ENCODE measurements around the gene SIPA1.
A peak's percentile ranks its signal among the peaks of the same experiment; 100 is the strongest.

Gene SIPA1

DNA sequence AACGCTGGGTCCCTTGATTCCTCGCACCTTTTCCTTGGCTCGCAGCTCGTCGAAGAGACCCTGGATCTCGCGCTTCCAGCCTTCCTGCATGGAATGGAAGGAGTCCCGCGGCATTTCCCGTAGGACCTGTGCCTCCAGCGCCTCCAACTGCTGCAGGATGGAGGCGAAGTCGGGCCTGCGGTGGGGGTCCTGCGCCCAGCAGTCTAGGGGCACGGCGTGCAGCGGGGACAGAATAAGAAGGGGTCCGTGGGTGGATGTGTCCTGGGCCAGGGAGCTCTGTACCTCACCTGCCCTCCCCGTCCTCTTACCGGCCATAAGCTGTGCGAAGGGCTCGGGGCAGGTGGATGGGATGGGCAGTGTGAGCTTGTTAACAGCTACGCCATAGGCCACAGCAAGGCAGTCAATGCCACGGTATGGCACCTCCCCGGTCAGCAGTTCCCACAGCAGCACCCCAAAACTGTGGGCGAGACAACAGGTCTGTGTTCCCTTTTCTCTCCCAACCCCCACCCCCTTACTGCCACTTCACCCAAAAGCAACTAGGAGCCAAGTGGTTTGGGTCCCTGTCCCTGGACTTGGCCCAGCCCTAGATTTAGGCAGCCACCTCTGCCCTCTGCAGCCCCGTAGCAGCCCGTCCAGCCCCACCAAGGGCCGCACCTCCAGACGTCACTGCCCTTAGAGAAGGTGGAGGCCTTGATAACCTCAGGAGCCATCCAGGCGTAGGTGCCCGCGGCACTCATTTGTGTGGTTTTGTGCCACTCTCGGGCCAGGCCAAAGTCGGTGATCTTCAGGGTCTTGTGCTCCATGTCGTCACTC, 30.1 kb upstream of the SIPA1 start:
- DNase-seq (ENCODE audit: low read depth) = no peak

- DNase-seq (ENCODE audit: low read depth) = no peak
Measured at GRCh38 chr11:65609229-65609628, 28.7 kb upstream of the SIPA1 start.

- DNase-seq (ENCODE audit: low read depth) = no peak
Measured at GRCh38 chr11:65609665-65610064, 28.2 kb upstream of the SIPA1 start.

DNA sequence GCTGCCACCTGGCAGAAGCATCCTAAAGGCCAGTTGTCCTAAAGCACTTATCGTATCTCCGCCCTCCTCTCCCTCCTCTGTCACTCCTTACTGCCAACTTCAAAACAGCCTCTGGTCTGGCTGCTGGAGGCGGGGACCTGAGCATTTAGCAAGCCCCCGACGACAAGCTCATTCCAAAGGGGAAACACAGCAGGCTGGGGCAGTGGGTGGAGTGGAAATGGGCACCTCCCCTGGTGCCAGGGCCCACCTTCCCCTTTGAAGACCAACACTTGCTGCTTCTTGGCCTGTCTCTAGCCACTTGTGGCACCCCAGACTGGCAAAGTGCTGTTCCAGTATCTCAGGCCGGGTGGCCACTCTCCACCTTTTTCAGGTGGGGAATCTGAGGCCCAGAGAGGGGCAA, 27.5 kb upstream of the SIPA1 start:
- DNase-seq (ENCODE audit: low read depth) = no peak

- no peak for DNase-seq (ENCODE audit: low read depth)
Measured at GRCh38 chr11:65611028-65611757, 26.7 kb upstream of the SIPA1 start.

GRCh38 chr11:65611758-65612603, 25.9 kb upstream of the SIPA1 start:
- DNase-seq (ENCODE audit: low read depth) = no peak

GRCh38 chr11:65612691-65613090, 25.2 kb upstream of the SIPA1 start:
- DNase-seq (ENCODE audit: low read depth) = no peak

- no peak for DNase-seq (ENCODE audit: low read depth)
Measured at GRCh38 chr11:65613091-65613928, 24.6 kb upstream of the SIPA1 start.

- DNase-seq (ENCODE audit: low read depth) = peak; percentile 100
Measured at GRCh38 chr11:65615229-65615949, 22.5 kb upstream of the SIPA1 start, which contains the start of gene PCNX3. PCNX3 (plus strand) TSS chr11:65615776; CDS start chr11:65616312, 536 bp downstream.

GRCh38 chr11:65615950-65616574, 21.8 kb upstream of the SIPA1 start:
- no peak for DNase-seq (ENCODE audit: low read depth)

- no peak for DNase-seq (ENCODE audit: low read depth)
Measured at GRCh38 chr11:65616575-65617001, 21.3 kb upstream of the SIPA1 start.

- no peak for DNase-seq (ENCODE audit: low read depth)
Measured at GRCh38 chr11:65617136-65617850, 20.6 kb upstream of the SIPA1 start.

DNA sequence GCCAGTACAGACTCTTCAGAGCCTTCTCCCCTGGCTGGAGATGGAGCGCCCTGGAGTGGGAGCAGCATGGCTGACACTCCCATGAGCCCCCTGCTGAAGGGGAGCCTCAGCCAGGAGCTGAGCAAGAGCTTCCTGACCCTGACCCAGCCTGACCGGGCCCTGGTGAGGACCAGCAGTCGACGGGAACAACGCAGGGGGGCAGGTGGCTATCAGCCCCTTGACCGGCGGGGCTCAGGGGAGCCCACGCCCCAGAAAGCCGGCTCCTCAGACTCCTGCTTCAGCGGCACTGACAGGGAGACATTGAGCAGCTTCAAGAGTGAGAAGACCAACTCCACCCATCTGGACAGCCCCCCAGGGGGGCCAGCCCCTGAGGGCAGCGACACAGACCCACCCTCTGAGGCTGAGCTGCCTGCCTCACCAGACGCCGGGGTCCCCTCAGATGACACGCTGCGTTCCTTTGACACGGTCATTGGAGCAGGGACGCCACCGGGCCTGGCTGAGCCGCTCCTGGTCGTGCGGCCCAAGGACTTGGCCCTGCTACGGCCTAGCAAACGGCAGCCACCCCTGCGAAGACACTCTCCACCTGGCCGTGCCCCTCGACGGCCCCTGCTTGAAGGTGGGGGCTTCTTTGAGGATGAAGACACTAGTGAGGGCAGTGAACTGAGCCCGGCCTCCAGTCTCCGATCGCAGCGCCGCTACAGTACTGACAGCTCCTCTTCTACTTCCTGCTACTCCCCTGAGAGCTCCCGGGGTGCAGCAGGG, 19.7 kb upstream of the SIPA1 start:
- DNase-seq (ENCODE audit: low read depth) = no peak

DNA sequence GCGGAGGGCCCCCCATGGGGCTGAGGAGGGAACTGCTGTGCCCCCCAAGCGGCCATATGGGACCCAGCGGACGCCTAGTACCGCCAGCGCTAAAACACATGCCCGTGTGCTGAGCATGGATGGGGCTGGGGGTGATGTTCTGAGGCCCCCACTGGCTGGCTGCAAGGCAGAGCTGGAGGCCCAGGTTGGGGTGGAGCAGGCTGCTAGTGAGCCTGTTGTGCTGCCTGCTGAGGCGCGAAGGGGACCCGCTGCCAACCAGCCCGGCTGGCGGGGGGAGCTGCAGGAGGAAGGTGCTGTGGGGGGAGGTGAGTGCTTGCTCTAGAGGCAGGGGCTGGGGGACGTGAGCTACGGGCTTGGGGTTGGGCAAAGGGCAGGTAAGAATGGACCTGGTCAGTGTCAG, 19.1 kb upstream of the SIPA1 start:
- no peak for DNase-seq (ENCODE audit: low read depth)

- no peak for DNase-seq (ENCODE audit: low read depth)
Measured at GRCh38 chr11:65619281-65619928, 18.5 kb upstream of the SIPA1 start.

GRCh38 chr11:65620666-65621065, 17.2 kb upstream of the SIPA1 start:
- no peak for DNase-seq (ENCODE audit: low read depth)

DNA sequence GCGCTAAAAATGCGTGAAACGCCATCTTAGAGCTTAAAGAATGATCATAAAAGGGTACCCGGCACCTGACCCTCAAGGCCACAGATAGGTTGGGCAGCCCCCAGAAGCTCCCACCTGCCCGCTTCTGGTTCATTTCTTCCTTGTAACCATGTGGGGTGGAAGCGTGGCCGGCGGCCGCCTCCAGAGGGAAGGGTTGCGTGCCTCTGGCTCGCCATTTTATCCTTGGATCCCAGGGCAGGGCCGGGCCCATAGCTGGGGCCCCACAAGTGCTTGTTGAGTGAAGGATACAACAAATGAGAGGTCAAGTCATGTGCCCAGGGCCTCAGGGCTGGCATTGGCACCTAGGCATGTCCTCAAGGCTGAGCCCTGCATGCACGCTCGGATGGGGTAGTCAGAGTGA, 16.4 kb upstream of the SIPA1 start:
- no peak for DNase-seq (ENCODE audit: low read depth)

DNA sequence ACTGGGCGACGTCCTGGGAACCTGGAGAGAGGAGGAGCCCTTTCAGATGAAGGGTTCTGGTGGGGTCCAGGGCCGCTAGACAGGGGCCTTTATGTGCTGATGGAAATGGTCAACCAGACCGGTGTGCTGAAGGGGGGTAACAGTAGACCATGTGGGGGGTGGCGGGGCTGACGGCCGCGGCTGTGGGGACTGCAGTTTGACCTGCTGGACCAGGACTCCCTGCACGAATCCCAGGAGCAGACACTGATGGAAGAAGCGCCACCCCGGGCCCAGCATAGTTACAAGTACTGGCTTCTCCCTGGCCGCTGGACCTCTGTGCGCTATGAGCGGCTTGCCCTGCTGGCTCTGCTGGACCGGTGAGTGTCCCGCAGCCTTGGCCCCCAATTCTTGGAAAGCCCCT, 15.9 kb upstream of the SIPA1 start:
- DNase-seq (ENCODE audit: low read depth) = no peak
